D721Med (cell line): Measurements from ENCODE around the gene CPOX.
"Not testable (repeated sequence)": the region's sequence is repeated elsewhere in the genome, so short reads cannot be mapped to it uniquely, and the experiment has no call there.

Experiments
- DNase-seq: peaks from one replicate; pipeline ENCODE4 v3.0.0; 2011; ENCODE audit warnings: low spot score; ENCODE audit not compliant: insufficient read length
- FAIRE-seq: peaks from 2 replicates; lab custom pipeline; 2011; peaks lifted over from hg19 to GRCh38; lab: Jason Lieb, UNC
- CTCF ChIP-seq: IDR thresholded peaks from 2 replicates; pipeline ENCODE4 v1.5.1; 2012; ENCODE audit warnings: mild to moderate bottlenecking, control low read depth; ENCODE audit not compliant: insufficient read depth; ENCODE audit errors: missing control alignments

Gene CPOX

GRCh38 chr3:98563661-98564281, 29.6 kb downstream of the CPOX start:
- FAIRE-seq (no peak), DNase-seq (no peak)
- no peak for TF ChIP-seq CTCF

- FAIRE-seq, result no peak
Measured at GRCh38 chr3:98561727-98562521, 31.5 kb downstream of the CPOX start.

GRCh38 chr3:98560911-98561310, 32.5 kb downstream of the CPOX start:
- no peak for TF ChIP-seq CTCF
- FAIRE-seq, result no peak
- no peak for DNase-seq

More at GRCh38 chr3:98561727-98562521, 31.5 kb downstream of the CPOX start:
- DNase-seq, result no peak
- TF ChIP-seq CTCF, result no peak

- not testable (repeated sequence) for DNase-seq, FAIRE-seq
Measured at GRCh38 chr3:98559769-98560168, 33.6 kb downstream of the CPOX start.

GRCh38 chr3:98558100-98558827, 35.1 kb downstream of the CPOX start:
- DNase-seq, result no peak
- no peak for FAIRE-seq
- no peak for TF ChIP-seq CTCF

- no peak for TF ChIP-seq CTCF
- FAIRE-seq (no peak), DNase-seq (no peak)
Measured at GRCh38 chr3:98557324-98558010, 35.9 kb downstream of the CPOX start.
